Measurements from ENCODE around the gene SNX9.

DNA sequence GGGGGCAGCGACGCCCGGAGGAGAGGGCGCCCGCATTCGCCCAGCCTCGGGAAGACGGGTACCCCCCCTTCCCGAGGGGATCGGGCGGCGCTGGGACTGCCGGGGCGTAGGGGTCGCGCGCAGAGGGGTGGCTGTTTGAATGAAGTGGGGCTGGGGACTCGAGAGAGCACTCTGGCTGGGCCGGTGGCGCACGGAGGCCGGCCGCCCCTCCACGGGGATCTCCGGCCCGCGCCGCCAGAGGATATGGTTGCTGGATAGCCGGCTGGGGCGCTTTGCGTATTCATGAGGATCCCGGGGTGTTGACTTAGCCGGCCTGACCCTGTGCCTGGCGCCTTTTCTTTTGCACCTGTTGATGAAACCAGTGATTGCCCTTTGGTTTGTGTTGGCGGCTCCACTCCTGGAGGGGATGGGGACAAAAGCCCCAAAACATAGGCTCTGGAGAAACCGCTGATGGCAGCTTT is 159.1 kb downstream of the SNX9 start:
- TF ChIP-seq, protein P1, sequence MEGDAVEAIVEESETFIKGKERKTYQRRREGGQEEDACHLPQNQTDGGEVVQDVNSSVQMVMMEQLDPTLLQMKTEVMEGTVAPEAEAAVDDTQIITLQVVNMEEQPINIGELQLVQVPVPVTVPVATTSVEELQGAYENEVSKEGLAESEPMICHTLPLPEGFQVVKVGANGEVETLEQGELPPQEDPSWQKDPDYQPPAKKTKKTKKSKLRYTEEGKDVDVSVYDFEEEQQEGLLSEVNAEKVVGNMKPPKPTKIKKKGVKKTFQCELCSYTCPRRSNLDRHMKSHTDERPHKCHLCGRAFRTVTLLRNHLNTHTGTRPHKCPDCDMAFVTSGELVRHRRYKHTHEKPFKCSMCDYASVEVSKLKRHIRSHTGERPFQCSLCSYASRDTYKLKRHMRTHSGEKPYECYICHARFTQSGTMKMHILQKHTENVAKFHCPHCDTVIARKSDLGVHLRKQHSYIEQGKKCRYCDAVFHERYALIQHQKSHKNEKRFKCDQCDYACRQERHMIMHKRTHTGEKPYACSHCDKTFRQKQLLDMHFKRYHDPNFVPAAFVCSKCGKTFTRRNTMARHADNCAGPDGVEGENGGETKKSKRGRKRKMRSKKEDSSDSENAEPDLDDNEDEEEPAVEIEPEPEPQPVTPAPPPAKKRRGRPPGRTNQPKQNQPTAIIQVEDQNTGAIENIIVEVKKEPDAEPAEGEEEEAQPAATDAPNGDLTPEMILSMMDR (IDR thresholded peaks at IDR 0.05; ENCODE audit: insufficient read depth, low read depth, low read length), result no peak
- no peak for TF ChIP-seq EZH2 (IDR thresholded peaks at IDR 0.05; ENCODE audit: insufficient read depth, low read length)
